Ectodermal cell (in vitro differentiated cells): Measurements from ENCODE around the gene ASXL2. TPM values are rescaled to one million over a fixed set of nuclear protein-coding genes. Genes with fewer than 3 reads are reported as not detected.
"Not testable (repeated sequence)": the region's sequence is repeated elsewhere in the genome, so short reads cannot be mapped to it uniquely, and the experiment has no call there.

ENCODE experiments used
- H3K27ac ChIP-seq: 2 replicates; pipeline ENCODE4 v1.7.0; 2013; ENCODE audit warnings: mild to moderate bottlenecking, low read depth, low read length; ENCODE audit not compliant: insufficient read depth, poor library complexity, severe bottlenecking
- H3K27me3 ChIP-seq: 2 replicates; pipeline ENCODE4 v1.7.0; 2013; ENCODE audit warnings: mild to moderate bottlenecking, low read length; ENCODE audit not compliant: insufficient read depth, control insufficient read depth, poor library complexity, severe bottlenecking
- H3K36me3 ChIP-seq: one replicate; pipeline ENCODE4 v1.7.0; 2013; ENCODE audit warnings: low read length; ENCODE audit not compliant: control insufficient read depth, insufficient read depth
- H3K4me1 ChIP-seq: one replicate; pipeline ENCODE4 v1.7.0; 2013; ENCODE audit warnings: low read length; ENCODE audit not compliant: control insufficient read depth, insufficient read depth
- H3K4me3 ChIP-seq: 2 replicates; pipeline ENCODE4 v1.7.0; 2013; ENCODE audit warnings: low read depth, low read length, control low read depth; ENCODE audit not compliant: insufficient read depth
- H3K9me3 ChIP-seq: 2 replicates; pipeline ENCODE4 v1.7.0; 2013; ENCODE audit warnings: mild to moderate bottlenecking, low read length, moderate library complexity; ENCODE audit not compliant: control insufficient read depth
- WGBS, 2 experiments: methylation state at CpG; one replicate each; pipeline ENCODE4 v1.1.7; 2013; ENCODE audit warnings: missing lambda C conversion rate in 2 of 2; 5-methylcytosine and 5-hydroxymethylcytosine counted together
- polyA plus RNA-seq, 4 experiments: library from polyadenylated mRNA; stranded (reverse); fragments of 50-300 nt; gene quantifications; one replicate each; pipeline ENCODE4 v1.2.3, GENCODE V29; 2013

Gene ASXL2
- 13.2 TPM for polyA plus RNA-seq (2013, experiment 1 of 4)
- polyA plus RNA-seq (2013, experiment 2 of 4): 14.5 TPM
- polyA plus RNA-seq (2013, experiment 3 of 4): 10.0 TPM
- polyA plus RNA-seq (2013, experiment 4 of 4): 11.7 TPM

GRCh38 chr2:25878361-25879132 lies at the start of gene ASXL2:
TSS of gene ASXL2 (minus strand) at chr2:25878487. CDS start at chr2:25878222, 265 bp downstream.
- Histone ChIP-seq H3K36me3 (no peaks in the 10 kb centered on the region), H3K27ac (peak within 1 kb of the TSS; percentile 89), H3K9me3 (no peaks in the 10 kb centered on the region), H3K4me1 (peaks cover 6% of the 10 kb centered on the region), H3K4me3 (peak within 1 kb of the TSS; percentile 99), H3K27me3 (peaks cover 24% of the 10 kb centered on the region)
- WGBS, 2 experiments: 4 to 5% methylated on average over 56 of the region's 56 CpGs

DNA sequence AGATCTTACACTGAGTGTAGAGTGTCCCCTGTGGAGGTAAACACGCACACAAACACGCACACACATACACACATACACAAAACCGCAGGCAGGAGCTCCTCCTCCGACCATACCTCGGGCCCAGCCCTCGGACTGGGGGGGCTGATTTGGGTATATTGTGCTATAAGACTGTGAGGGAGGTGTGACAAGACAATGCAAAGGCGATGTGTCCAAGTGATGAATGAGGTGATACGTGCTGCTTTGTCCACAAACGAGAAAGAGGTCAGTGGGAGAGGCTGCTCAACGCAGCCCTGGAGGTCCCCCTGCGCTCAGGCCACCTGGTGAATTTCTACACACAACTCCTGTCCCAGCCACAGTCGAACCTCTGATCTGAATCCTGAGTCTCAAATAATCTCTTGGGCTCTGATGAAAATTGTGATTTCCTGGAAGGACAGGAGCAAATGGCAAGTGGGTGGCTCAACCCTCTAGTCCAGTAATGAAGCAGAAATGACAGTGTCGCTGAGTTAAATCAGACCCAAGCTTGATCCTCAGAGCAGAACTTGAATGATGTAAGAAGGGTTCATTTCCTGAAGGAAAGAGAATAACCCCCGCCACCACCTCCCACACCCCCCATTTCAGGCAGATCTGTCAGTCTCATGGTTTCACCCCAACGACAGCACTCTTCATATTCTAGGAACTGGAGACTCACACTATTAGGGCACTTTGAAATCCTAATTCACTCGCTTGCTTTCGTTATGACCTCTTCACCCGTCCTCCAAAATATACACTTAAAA lies 48.9 kb upstream of the ASXL2 start:
- no peak overlapping the region for H3K27ac ChIP-seq
- H3K4me1 ChIP-seq: no peaks in the 10 kb centered on the region
- peaks cover 22% of the 10 kb centered on the region for H3K36me3 ChIP-seq
- no peak overlapping the region for H3K4me3 ChIP-seq
- H3K27me3 ChIP-seq: no peaks in the 10 kb centered on the region
- 88% methylated on average over 18 of the region's 18 CpGs for WGBS, 2 experiments
- no peaks in the 10 kb centered on the region for H3K9me3 ChIP-seq

- Histone ChIP-seq H3K4me3 (no peak overlapping the region), H3K36me3 (peaks cover 6% of the 10 kb centered on the region), H3K9me3 (no peaks in the 10 kb centered on the region), H3K27me3 (no peaks in the 10 kb centered on the region), H3K27ac (no peak overlapping the region), H3K4me1 (no peaks in the 10 kb centered on the region)
- 90 to 91% methylated on average over 2 of the region's 2 CpGs for WGBS, 2 experiments
Measured at GRCh38 chr2:25922501-25922900, 44.2 kb upstream of the ASXL2 start.

GRCh38 chr2:25920786-25921415 lies 42.6 kb upstream of the ASXL2 start:
- Histone ChIP-seq H3K4me1 (no peaks in the 10 kb centered on the region), H3K4me3 (no peak overlapping the region), H3K9me3 (no peaks in the 10 kb centered on the region), H3K27me3 (no peaks in the 10 kb centered on the region), H3K36me3 (no peaks in the 10 kb centered on the region), H3K27ac (no peak overlapping the region)
- 30 to 36% methylated on average over 12 of the region's 12 CpGs for WGBS, 2 experiments

DNA sequence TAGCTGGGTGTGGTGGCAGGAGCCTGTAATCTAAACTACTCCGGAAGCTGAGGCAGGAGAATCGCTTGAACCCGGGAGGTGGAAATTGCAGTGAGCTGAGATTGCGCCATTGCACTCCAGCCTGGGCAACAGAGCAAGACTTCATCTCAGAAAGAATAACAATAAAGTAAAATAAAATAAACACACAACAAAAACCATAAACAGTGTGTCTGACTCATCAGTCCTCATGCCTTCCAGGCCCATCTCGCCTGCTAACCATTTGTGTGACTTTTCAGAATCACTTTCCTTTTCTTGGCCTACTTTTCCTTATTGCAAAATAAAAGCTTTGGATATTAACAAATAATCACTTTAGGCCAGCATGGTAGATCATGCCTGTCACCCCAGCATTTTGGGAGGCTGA lies 42.0 kb upstream of the ASXL2 start:
- H3K4me3 ChIP-seq: no peak overlapping the region
- 93 to 97% methylated on average over 5 of the region's 5 CpGs for WGBS, 2 experiments

DNA sequence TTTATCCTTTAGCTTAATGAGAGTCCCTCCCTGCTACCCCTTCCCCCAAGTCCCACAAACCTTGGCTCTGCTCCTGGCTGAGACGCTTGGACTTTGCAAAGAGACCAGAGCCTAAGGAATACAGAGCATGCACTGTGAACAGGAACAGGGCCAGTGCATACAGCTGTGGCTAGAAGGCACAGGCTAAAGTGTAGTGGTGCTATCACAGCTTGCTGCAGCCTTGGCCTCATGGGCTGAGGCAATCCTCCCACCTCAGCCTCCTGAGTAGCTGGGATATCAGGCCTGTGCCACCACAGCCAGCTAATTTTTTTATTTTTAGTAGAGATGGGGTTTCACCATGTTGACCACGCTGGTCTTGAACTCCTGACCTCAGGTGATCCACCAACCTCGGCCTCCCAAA lies 39.5 kb upstream of the ASXL2 start:
- 95 to 98% methylated on average over 3 of the region's 3 CpGs for WGBS, 2 experiments
- Histone ChIP-seq H3K27me3 (no peaks in the 10 kb centered on the region), H3K36me3 (no peaks in the 10 kb centered on the region), H3K4me3 (no peak overlapping the region), H3K4me1 (peaks cover 3% of the 10 kb centered on the region), H3K27ac (no peak overlapping the region), H3K9me3 (no peaks in the 10 kb centered on the region)

More for the DNA sequence above, 42.0 kb upstream of the ASXL2 start:
- Histone ChIP-seq H3K4me1 (no peaks in the 10 kb centered on the region), H3K27ac (no peak overlapping the region), H3K27me3 (no peaks in the 10 kb centered on the region), H3K36me3 (no peaks in the 10 kb centered on the region), H3K9me3 (no peaks in the 10 kb centered on the region)

GRCh38 chr2:25917411-25917810 lies 39.1 kb upstream of the ASXL2 start:
- WGBS, 2 experiments: 92 to 93% methylated on average over 7 of the region's 7 CpGs
- not testable (repeated sequence) for H3K4me1 ChIP-seq, H3K9me3 ChIP-seq, H3K4me3 ChIP-seq, H3K27me3 ChIP-seq, H3K27ac ChIP-seq, H3K36me3 ChIP-seq

GRCh38 chr2:25915944-25916772 lies 37.9 kb upstream of the ASXL2 start:
- H3K4me3 ChIP-seq, H3K36me3 ChIP-seq, H3K27ac ChIP-seq, H3K9me3 ChIP-seq, H3K4me1 ChIP-seq, H3K27me3 ChIP-seq: not testable (repeated sequence)
- WGBS, 2 experiments: 87 to 90% methylated on average over 15 to 16 of the region's 16 CpGs

- 90 to 93% methylated on average over 33 of the region's 33 CpGs for WGBS, 2 experiments
- not testable (repeated sequence) for H3K36me3 ChIP-seq, H3K27ac ChIP-seq, H3K9me3 ChIP-seq, H3K4me3 ChIP-seq, H3K4me1 ChIP-seq, H3K27me3 ChIP-seq
Measured at GRCh38 chr2:25915411-25915810, 37.1 kb upstream of the ASXL2 start.
